HG02678 (cell line): Measurements from ENCODE around the gene CMTM5.

Source experiments
- ATAC-seq: cut with Tn5 transposase; IDR thresholded peaks from one replicate; pipeline ENCODE4 v1.9.1; 2021; ENCODE audit warnings: mild to moderate bottlenecking, moderate library complexity; ENCODE audit not compliant: unreplicated experiment

Gene CMTM5

GRCh38 chr14:23376482-23377197 is at the start of gene CMTM5:
TSS of gene CMTM5 (plus strand) at chr14:23377046. CDS start at chr14:23377252, 206 bp downstream.
- no peak for ATAC-seq

- ATAC-seq = no peak
Observed at GRCh38 chr14:23327947-23328744, 48.7 kb upstream of the CMTM5 start.

GRCh38 chr14:23335623-23336022 is 41.2 kb upstream of the CMTM5 start:
- ATAC-seq = no peak

GRCh38 chr14:23339506-23340268 is 37.2 kb upstream of the CMTM5 start:
- ATAC-seq = no peak

- ATAC-seq = no peak
Observed at GRCh38 chr14:23344481-23344880, 32.4 kb upstream of the CMTM5 start.

GRCh38 chr14:23345987-23346692 is 30.7 kb upstream of the CMTM5 start:
- no peak for ATAC-seq

GRCh38 chr14:23346693-23347405 is 30.0 kb upstream of the CMTM5 start:
- no peak for ATAC-seq

GRCh38 chr14:23347406-23348296 is 29.2 kb upstream of the CMTM5 start:
- ATAC-seq = no peak

GRCh38 chr14:23348297-23348655 is 28.6 kb upstream of the CMTM5 start:
- no peak for ATAC-seq

- ATAC-seq = no peak
Observed at GRCh38 chr14:23349156-23349845, 27.5 kb upstream of the CMTM5 start.

GRCh38 chr14:23351681-23352505 is 25.0 kb upstream of the CMTM5 start:
- no peak for ATAC-seq

GRCh38 chr14:23352506-23353432 is 24.1 kb upstream of the CMTM5 start, which contains the start of gene SLC22A17:
TSS of gene SLC22A17 (minus strand) at chr14:23352887.
- ATAC-seq = no peak

- no peak for ATAC-seq
Observed at GRCh38 chr14:23353433-23353780, 23.4 kb upstream of the CMTM5 start.

GRCh38 chr14:23354990-23355389 is 21.9 kb upstream of the CMTM5 start:
- no peak for ATAC-seq

- no peak for ATAC-seq
Observed at GRCh38 chr14:23355871-23356435, 20.9 kb upstream of the CMTM5 start.

- no peak for ATAC-seq
Observed at GRCh38 chr14:23356662-23357061, 20.2 kb upstream of the CMTM5 start.
